IMR-90 (cell line): Measurements from ENCODE around the gene POLR2E. TPM values are rescaled to one million over a fixed set of nuclear protein-coding genes. Genes with fewer than 3 reads are reported as not detected.
A peak's percentile ranks its signal among the peaks of the same experiment; 100 is the strongest.

Source experiments
- ATAC-seq: fragments of 200-7000 bp; cut with Tn5 transposase; 2 replicates; pipeline ENCODE4 v1.9.1; 2020; ENCODE audit warnings: low read depth, mild to moderate bottlenecking, moderate library complexity
- BruUV-seq: library from RNA; stranded (reverse); fragments of 400-500 nt; replicated peaks from 2 replicates; lab custom pipeline; 2021; lab: Mats Ljungman, UMichigan
- CTCF ChIA-PET: fragments of 300-600 bp; formaldehyde crosslinking; extraction: SDS; loops from one replicate; lab custom pipeline; 2021; ENCODE audit warnings: antibody characterized with exemption; lab: Yijun Ruan, JAX
- POLR2A ChIA-PET: fragments of 300-600 bp; sonication (Branson Sonifier 250); formaldehyde crosslinking; loops from one replicate; lab custom pipeline; 2022; ENCODE audit warnings: antibody characterized with exemption; ENCODE audit not compliant: unreplicated experiment; lab: Charles Lee
- DNase-seq: peaks from one replicate; pipeline ENCODE4 v3.0.0; 2013
- H2AFZ ChIP-seq: replicated peaks from 2 replicates; pipeline ENCODE3; 2013; ENCODE audit warnings: low read length, mild to moderate bottlenecking; ENCODE audit not compliant: poor library complexity
- H2AK5ac ChIP-seq: 2 replicates; pipeline ENCODE4 v1.6.1; 2013; ENCODE audit warnings: low read depth, low read length, inconsistent platforms
- H2AK9ac ChIP-seq: replicated peaks from 2 replicates; pipeline ENCODE3; 2013; ENCODE audit warnings: mild to moderate bottlenecking, low read depth, low read length, moderate library complexity; ENCODE audit not compliant: poor library complexity
- H2BK120ac ChIP-seq: 2 replicates; pipeline ENCODE4 v1.6.1; 2013; ENCODE audit warnings: low read depth, low read length, inconsistent platforms
- H2BK15ac ChIP-seq: 3 replicates; pipeline ENCODE4 v1.6.1; 2013; ENCODE audit warnings: low read depth, low read length, inconsistent platforms
- H2BK20ac ChIP-seq: 2 replicates; pipeline ENCODE4 v1.6.1; 2013; ENCODE audit warnings: low read depth, mild to moderate bottlenecking, inconsistent platforms, low read length, moderate library complexity
- H2BK5ac ChIP-seq: 2 replicates; pipeline ENCODE4 v1.6.1; 2013; ENCODE audit warnings: mild to moderate bottlenecking, low read depth, low read length, inconsistent platforms; ENCODE audit not compliant: poor library complexity, severe bottlenecking
- H3K14ac ChIP-seq: replicated peaks from 2 replicates; pipeline ENCODE4 v1.6.1; 2013; ENCODE audit warnings: low read depth, low read length, inconsistent platforms
- H3K18ac ChIP-seq: 2 replicates; pipeline ENCODE4 v1.6.1; 2013; ENCODE audit warnings: low read depth, low read length, control low read depth
- H3K23ac ChIP-seq: 2 replicates; pipeline ENCODE4 v1.6.1; 2013; ENCODE audit warnings: low read depth, low read length, inconsistent platforms
- H3K27ac ChIP-seq: 2 replicates; pipeline ENCODE4 v1.5.1; 2013; ENCODE audit warnings: mild to moderate bottlenecking, control low read depth, low read length; ENCODE audit not compliant: insufficient read depth
- H3K27me3 ChIP-seq: 2 replicates; pipeline ENCODE4 v1.6.1; 2013; ENCODE audit warnings: low read length; ENCODE audit not compliant: control insufficient read depth, insufficient read depth
- H3K36me3 ChIP-seq: 2 replicates; pipeline ENCODE4 v1.6.1; 2013; ENCODE audit warnings: low read length, mixed read lengths; ENCODE audit not compliant: control insufficient read depth, insufficient read depth
- H3K4ac ChIP-seq: 2 replicates; pipeline ENCODE4 v1.6.1; 2013; ENCODE audit warnings: low read depth, low read length, inconsistent platforms
- H3K4me1 ChIP-seq: 2 replicates; pipeline ENCODE4 v1.6.1; 2013; ENCODE audit warnings: low read length, mixed read lengths; ENCODE audit not compliant: control insufficient read depth, insufficient read depth
- H3K4me2 ChIP-seq: 2 replicates; pipeline ENCODE4 v1.6.1; 2013; ENCODE audit warnings: low read depth, mild to moderate bottlenecking, control low read depth, low read length, moderate library complexity
- H3K4me3 ChIP-seq: 2 replicates; pipeline ENCODE4 v1.5.1; 2013; ENCODE audit warnings: low read depth, mild to moderate bottlenecking, control low read depth, low read length, moderate library complexity; ENCODE audit not compliant: insufficient read depth
- H3K56ac ChIP-seq: 2 replicates; pipeline ENCODE4 v1.6.1; 2013; ENCODE audit warnings: low read length, inconsistent platforms; ENCODE audit not compliant: insufficient read depth; ENCODE audit errors: extremely low read depth
- H3K79me1 ChIP-seq, 2 experiments: 2 replicates each; pipeline ENCODE4 v1.6.1; 2013; ENCODE audit warnings: low read length in 2 of 2, inconsistent platforms in 1 of 2, low read depth in 1 of 2
- H3K9ac ChIP-seq: 2 replicates; pipeline ENCODE4 v1.6.1; 2013; ENCODE audit warnings: low read depth, low read length, control low read depth
- H3K9me1 ChIP-seq: 2 replicates; pipeline ENCODE4 v1.6.1; 2013; ENCODE audit warnings: low read length, inconsistent platforms; ENCODE audit not compliant: insufficient read depth
- H3K9me3 ChIP-seq: 2 replicates; pipeline ENCODE4 v1.6.1; 2013; ENCODE audit warnings: low read length; ENCODE audit not compliant: control insufficient read depth, insufficient read depth
- H4K20me1 ChIP-seq: 2 replicates; pipeline ENCODE4 v1.6.1; 2013; ENCODE audit warnings: low read length, inconsistent platforms; ENCODE audit not compliant: insufficient read depth
- H4K5ac ChIP-seq: 2 replicates; pipeline ENCODE4 v1.6.1; 2013; ENCODE audit warnings: mild to moderate bottlenecking, low read depth, low read length, control low read depth
- H4K8ac ChIP-seq, 2 experiments: 2 replicates each; pipeline ENCODE4 v1.6.1; 2013; ENCODE audit warnings: low read depth in 2 of 2, low read length in 2 of 2, control low read depth in 1 of 2, inconsistent platforms in 1 of 2
- H4K91ac ChIP-seq: 2 replicates; pipeline ENCODE4 v1.6.1; 2013; ENCODE audit warnings: low read depth, low read length, inconsistent platforms; ENCODE audit not compliant: insufficient read depth
- CHD1 ChIP-seq: IDR thresholded peaks from 2 replicates; pipeline ENCODE4 v1.6.1; 2012; ENCODE audit warnings: low read depth, low read length, improper control_type of control experiment
- NFE2L2 ChIP-seq: fragments of 150-350 bp; IDR thresholded peaks from 2 replicates; pipeline ENCODE4 v1.6.1; 2016; ENCODE audit warnings: low read depth, mild to moderate bottlenecking, low read length
- POLR2A ChIP-seq: IDR thresholded peaks from 2 replicates; pipeline ENCODE4 v1.6.1; 2012; ENCODE audit warnings: mild to moderate bottlenecking, low read depth, low read length
- WGBS, 2 experiments: methylation state at CpG; one replicate each; pipeline versions ENCODE4 v1.1.5 to v1.1.7; 2013; ENCODE audit warnings: missing lambda C conversion rate in 2 of 2; ENCODE audit not compliant: insufficient read length in 1 of 2; ENCODE audit errors: extremely low coverage in 2 of 2; 5-methylcytosine and 5-hydroxymethylcytosine counted together
- dilution Hi-C: fragments of 300-500 bp; cut with HindIII; formaldehyde crosslinking; loops from one replicate; pipeline ENCODE4 v1.14.3; 2018; ENCODE audit warnings: low sequenced_read_pairs; ENCODE audit not compliant: unreplicated experiment
- in situ Hi-C: fragments of 300-500 bp; cut with MboI; formaldehyde crosslinking; loops from 3 replicates; pipeline ENCODE4 v1.14.3; 2019; ENCODE audit warnings: low sequenced_read_pairs, inconsistent platforms, mixed read lengths
- intact Hi-C: fragments of 100-400 bp; cut with micrococcal nuclease; formaldehyde crosslinking; loops from 2 replicates; pipeline ENCODE4 v1.10.0; 2022
- polyA plus RNA-seq, 3 experiments: library from polyadenylated mRNA; depleted of rRNA; stranded (reverse); fragments of >200 nt; gene quantifications; 2 replicates each; pipeline ENCODE4 v1.2.3, GENCODE V29; 2012; ENCODE audit warnings: low replicate concordance in 1 of 3
- total RNA-seq: library from RNA; depleted of rRNA; stranded (reverse); fragments of >200 nt; gene quantifications from 2 replicates; pipeline ENCODE4 v1.2.3, GENCODE V29; 2012
- TF ChIP-seq, protein P1 (sequence below): fragments of 150-350 bp; IDR thresholded peaks from 2 replicates; pipeline ENCODE4 v1.6.1; 2017; ENCODE audit warnings: mild to moderate bottlenecking, antibody characterized with exemption, low read length, low read depth
- TF ChIP-seq, protein P2 (sequence below): fragments of 150-350 bp; IDR thresholded peaks from 2 replicates; pipeline ENCODE4 v1.6.1; 2016; ENCODE audit warnings: low read depth, mild to moderate bottlenecking, low read length, moderate library complexity, borderline replicate concordance

POLR2E gene
- total and polyA plus RNA-seq, 2 of the 4 experiments (the other 2 are of a cell fraction) = 294 to 391 TPM

DNA sequence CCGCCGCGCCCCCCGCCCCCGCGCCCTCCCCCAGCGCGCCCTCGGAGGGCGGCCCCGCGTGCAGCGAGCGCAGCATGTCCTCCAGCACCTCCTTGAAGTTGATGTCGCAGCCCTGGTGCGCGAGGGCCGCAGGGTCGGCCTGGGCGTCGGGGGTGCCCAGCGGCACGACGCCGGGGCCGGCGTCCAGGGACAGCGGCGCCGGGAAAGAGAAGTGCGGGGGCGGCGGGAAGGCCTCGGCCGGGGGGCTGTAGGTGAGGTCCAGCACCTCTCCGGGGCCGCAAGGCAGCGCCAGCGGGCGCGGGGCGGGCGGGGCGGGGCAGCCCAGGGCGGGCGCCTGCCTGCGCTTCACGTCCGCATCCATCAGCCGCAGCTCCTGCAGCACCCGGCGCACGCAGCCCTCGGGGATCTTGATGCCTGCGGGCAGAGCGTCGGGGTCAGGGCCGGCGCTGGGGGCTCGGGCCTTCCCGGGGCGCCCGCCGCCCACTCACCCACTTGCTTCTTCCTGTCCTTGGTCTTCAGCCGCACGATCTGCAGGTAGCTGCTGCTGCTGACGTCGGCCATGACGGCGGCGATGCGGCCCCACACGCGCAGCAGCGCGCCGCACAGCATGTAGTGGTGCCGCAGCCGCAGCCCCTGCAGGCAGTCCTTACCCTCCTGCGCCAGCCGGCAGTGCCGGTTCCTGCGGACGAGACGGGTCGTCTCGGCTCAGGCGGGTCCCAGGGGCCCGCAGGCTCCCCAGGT is 13.3 kb upstream of the POLR2E start:
- in situ Hi-C loops = loop anchor here (5.0 kb wide), 1 partner anchor 94 kb away; no protein-coding TSS in a partner anchor
- ATAC-seq = no peak
- Histone ChIP-seq H3K36me3 (peaks cover 70% of the 10 kb centered on the region), H3K9me1 (no peaks in the 10 kb centered on the region), H3K9ac (no peak overlapping the region), H3K4me1 (peaks cover 7% of the 10 kb centered on the region), H3K27ac (no peak overlapping the region), H2BK20ac (no peak overlapping the region), H3K14ac (no peak overlapping the region), H2AK9ac (no peak overlapping the region), H4K8ac (no peak overlapping the region), H3K79me1 (peaks cover 3 to 34% of the 10 kb centered on the region in 2 experiments; a peak in 3 of 4 replicates), H4K5ac (no peak overlapping the region), H3K56ac (no peak overlapping the region), H3K23ac (no peak overlapping the region), H2AK5ac (no peak overlapping the region), H2AFZ (no peak overlapping the region), H3K4me3 (no peak overlapping the region), H3K27me3 (no peaks in the 10 kb centered on the region), H2BK5ac (no peak overlapping the region), H3K4ac (no peak overlapping the region), H3K9me3 (no peaks in the 10 kb centered on the region), H4K20me1 (peaks cover 50% of the 10 kb centered on the region), H3K4me2 (no peak overlapping the region), H2BK120ac (no peak overlapping the region), H3K18ac (no peak overlapping the region), H2BK15ac (no peak overlapping the region), H4K91ac (no peak overlapping the region)
- TF ChIP-seq NFE2L2 = no peak
- TF ChIP-seq, protein P1, sequence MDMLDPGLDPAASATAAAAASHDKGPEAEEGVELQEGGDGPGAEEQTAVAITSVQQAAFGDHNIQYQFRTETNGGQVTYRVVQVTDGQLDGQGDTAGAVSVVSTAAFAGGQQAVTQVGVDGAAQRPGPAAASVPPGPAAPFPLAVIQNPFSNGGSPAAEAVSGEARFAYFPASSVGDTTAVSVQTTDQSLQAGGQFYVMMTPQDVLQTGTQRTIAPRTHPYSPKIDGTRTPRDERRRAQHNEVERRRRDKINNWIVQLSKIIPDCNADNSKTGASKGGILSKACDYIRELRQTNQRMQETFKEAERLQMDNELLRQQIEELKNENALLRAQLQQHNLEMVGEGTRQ = no peak
- TF ChIP-seq, protein P2, sequence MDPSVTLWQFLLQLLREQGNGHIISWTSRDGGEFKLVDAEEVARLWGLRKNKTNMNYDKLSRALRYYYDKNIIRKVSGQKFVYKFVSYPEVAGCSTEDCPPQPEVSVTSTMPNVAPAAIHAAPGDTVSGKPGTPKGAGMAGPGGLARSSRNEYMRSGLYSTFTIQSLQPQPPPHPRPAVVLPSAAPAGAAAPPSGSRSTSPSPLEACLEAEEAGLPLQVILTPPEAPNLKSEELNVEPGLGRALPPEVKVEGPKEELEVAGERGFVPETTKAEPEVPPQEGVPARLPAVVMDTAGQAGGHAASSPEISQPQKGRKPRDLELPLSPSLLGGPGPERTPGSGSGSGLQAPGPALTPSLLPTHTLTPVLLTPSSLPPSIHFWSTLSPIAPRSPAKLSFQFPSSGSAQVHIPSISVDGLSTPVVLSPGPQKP = no peak
- no peak for TF ChIP-seq CHD1
- TF ChIP-seq POLR2A = peak; percentile 46
- dilution Hi-C loops = no loop called here
- ChIA-PET CTCF (no interaction called here), POLR2A (no interaction called here)
- intact Hi-C loops = no loop called here
- BruUV-seq = no TSS peak
- no peak for DNase-seq
- 97% methylated on average over 59 of the region's 89 CpGs; no CpG with 5 or more reads in 1 of the 2 experiments for WGBS, 2 experiments
